GM23248 (cell line): Measurements from ENCODE around the gene KPNA6.

ENCODE experiments used
- EZH2 ChIP-seq: fragments of 200-600 bp; sonication (generic); IDR thresholded peaks from 2 replicates; pipeline ENCODE4 v1.6.1; 2018; ENCODE audit warnings: antibody characterized with exemption, mild to moderate bottlenecking; ENCODE audit not compliant: insufficient read depth, poor library complexity, severe bottlenecking
- EZH2phosphoT487 ChIP-seq: fragments of 200-600 bp; sonication (generic); IDR thresholded peaks from 2 replicates; pipeline ENCODE4 v1.6.1; 2018; ENCODE audit warnings: antibody characterized with exemption, moderate library complexity, mild to moderate bottlenecking, low read depth; ENCODE audit not compliant: insufficient read depth

GRCh38 chr1:32215629-32216480 is 108.0 kb downstream of the KPNA6 start:
- no peak for TF ChIP-seq EZH2phosphoT487
- TF ChIP-seq EZH2 = no peak
